ENCODE measurements around the gene POLR1E. TPM values are rescaled to one million over a fixed set of nuclear protein-coding genes. Genes with fewer than 3 reads are reported as not detected.

POLR1E gene
- polyA plus RNA-seq, 3 donors: 2.3 to 4.1 (median 2.4) TPM

- Histone ChIP-seq H3K36me3 (replicated peaks in 1 of 2; ENCODE audit: control insufficient read depth in 1 of 2, insufficient read depth in 2 of 2, low read length in 2 of 2) (no peaks in the 10 kb centered on the region), H3K27me3 (ENCODE audit: control insufficient read depth in 2 of 2, insufficient read depth in 2 of 2, low read length in 2 of 2) (no peaks in the 10 kb centered on the region), H3K4me1 (ENCODE audit: control insufficient read depth in 1 of 2, insufficient read depth in 2 of 2, low read length in 2 of 2) (no peaks in the 10 kb centered on the region), H3K27ac (ENCODE audit: low read depth in 1 of 2, low read length in 2 of 2) (no peak overlapping the region), H3K4me3 (replicated peaks in 1 of 3; ENCODE audit: low read depth in 2 of 3, low read length in 3 of 3) (no peak overlapping the region), H4K20me1 (ENCODE audit: insufficient read depth, low read length) (no peaks in the 10 kb centered on the region), H3K4me2 (replicated peaks; ENCODE audit: extremely low read depth, low read length, poor library complexity, severe bottlenecking) (no peak overlapping the region), H3K9ac (ENCODE audit: insufficient read depth, low read length, poor library complexity, severe bottlenecking) (no peak overlapping the region), H2AFZ (ENCODE audit: insufficient read depth, low read depth, low read length, poor library complexity, severe bottlenecking) (no peak overlapping the region), H3K79me2 (ENCODE audit: insufficient read depth, low read length) (no peaks in the 10 kb centered on the region), H3K9me3 (replicated peaks in 1 of 2; ENCODE audit: control insufficient read depth in 1 of 2, insufficient read depth in 1 of 2, low read length in 2 of 2) (no peaks in the 10 kb centered on the region)
- Mint-ChIP-seq H3K36me3 (no peaks in the 10 kb centered on the region), H3K9me3 (peaks cover 0 to 1% (median 0%) of the 10 kb centered on the region in 7 donors), H3K27me3 (ENCODE audit: low read depth in 3 of 3) (no peaks in the 10 kb centered on the region), H3K27ac (no peak overlapping the region), H3K4me3 (no peak overlapping the region), H3K4me1 (no peaks in the 10 kb centered on the region)
- intact Hi-C loops (cut with micrococcal nuclease): no loop called here
- no peak for DNase-seq
- 96% methylated on average over 5 of the region's 7 CpGs for WGBS (ENCODE audit: insufficient coverage)
- no peak for TF ChIP-seq CTCF (IDR thresholded peaks at IDR 0.05)
These were observed 29.3 kb downstream of the POLR1E start for GRCh38 chr9:37514999-37515398.

GRCh38 chr9:37515620-37516258, 30.0 kb downstream of the POLR1E start:
- no peak for DNase-seq
- 95% methylated on average over 10 of the region's 14 CpGs for WGBS (ENCODE audit: insufficient coverage)
- Histone ChIP-seq H3K79me2 (ENCODE audit: insufficient read depth, low read length) (no peaks in the 10 kb centered on the region), H3K9ac (ENCODE audit: insufficient read depth, low read length, poor library complexity, severe bottlenecking) (no peak overlapping the region), H3K4me3 (replicated peaks in 1 of 3; ENCODE audit: low read depth in 2 of 3, low read length in 3 of 3) (no peak overlapping the region), H3K36me3 (replicated peaks in 1 of 2; ENCODE audit: control insufficient read depth in 1 of 2, insufficient read depth in 2 of 2, low read length in 2 of 2) (no peaks in the 10 kb centered on the region), H3K27me3 (ENCODE audit: control insufficient read depth in 2 of 2, insufficient read depth in 2 of 2, low read length in 2 of 2) (no peaks in the 10 kb centered on the region), H3K4me1 (ENCODE audit: control insufficient read depth in 1 of 2, insufficient read depth in 2 of 2, low read length in 2 of 2) (no peaks in the 10 kb centered on the region), H3K9me3 (replicated peaks in 1 of 2; ENCODE audit: control insufficient read depth in 1 of 2, insufficient read depth in 1 of 2, low read length in 2 of 2) (no peaks in the 10 kb centered on the region), H4K20me1 (ENCODE audit: insufficient read depth, low read length) (no peaks in the 10 kb centered on the region), H3K4me2 (replicated peaks; ENCODE audit: extremely low read depth, low read length, poor library complexity, severe bottlenecking) (no peak overlapping the region), H3K27ac (ENCODE audit: low read depth in 1 of 2, low read length in 2 of 2) (no peak overlapping the region), H2AFZ (ENCODE audit: insufficient read depth, low read depth, low read length, poor library complexity, severe bottlenecking) (no peak overlapping the region)
- Mint-ChIP-seq H3K36me3 (no peaks in the 10 kb centered on the region), H3K27me3 (ENCODE audit: low read depth in 3 of 3) (no peaks in the 10 kb centered on the region), H3K4me1 (no peaks in the 10 kb centered on the region), H3K9me3 (peaks cover 0 to 1% (median 0%) of the 10 kb centered on the region in 7 donors), H3K4me3 (no peak overlapping the region), H3K27ac (peak overlapping the region in 1 of 7 donors; percentile 9)
- TF ChIP-seq CTCF (IDR thresholded peaks at IDR 0.05): no peak
- intact Hi-C loops (cut with micrococcal nuclease): no loop called here
